ENCODE measurements around the gene HRAS. TPM values are rescaled to one million over a fixed set of nuclear protein-coding genes. Genes with fewer than 3 reads are reported as not detected.

The HRAS gene
- total RNA-seq, 1 donor from 2014 or later, result 63.2 TPM

GRCh38 chr11:559712-560304 lies 24.4 kb upstream of the HRAS start:
- H3K27me3 ChIP-seq (ENCODE audit: control insufficient read depth in 3 of 3, insufficient read depth in 3 of 3, low read length in 3 of 3), result peaks cover 22 to 38% (median 36%) of the 10 kb centered on the region in 3 donors
- no peak overlapping the region for H3K27ac ChIP-seq (ENCODE audit: low read depth, low read length)
- H3K4me3 ChIP-seq (ENCODE audit: low read length in 3 of 3), result peak overlapping the region in 1 of 3 donors; percentile 71
- H3K4me1 ChIP-seq (ENCODE audit: control insufficient read depth in 3 of 3, insufficient read depth in 3 of 3, low read length in 3 of 3), result peaks cover 12 to 17% (median 13%) of the 10 kb centered on the region in 3 donors
- no peaks in the 10 kb centered on the region for H3K36me3 ChIP-seq (ENCODE audit: control insufficient read depth in 3 of 3, insufficient read depth in 3 of 3, low read length in 3 of 3)
- peak overlapping the region in 2 of 3 donors; percentile 51 to 73 for H3K9ac ChIP-seq (ENCODE audit: low read depth in 1 of 3, low read length in 3 of 3)
- H3K9me3 ChIP-seq (ENCODE audit: control insufficient read depth in 3 of 3, low read length in 3 of 3), result no peaks in the 10 kb centered on the region

GRCh38 chr11:559020-559620 lies 23.7 kb upstream of the HRAS start:
- H3K27me3 ChIP-seq (ENCODE audit: control insufficient read depth in 3 of 3, insufficient read depth in 3 of 3, low read length in 3 of 3), result peaks cover 28 to 45% (median 43%) of the 10 kb centered on the region in 3 donors

GRCh38 chr11:558503-558902 lies 23.1 kb upstream of the HRAS start:
- Histone ChIP-seq H3K9me3 (ENCODE audit: control insufficient read depth in 3 of 3, low read length in 3 of 3) (no peaks in the 10 kb centered on the region), H3K9ac (ENCODE audit: low read depth in 1 of 3, low read length in 3 of 3) (no peak overlapping the region), H3K27me3 (ENCODE audit: control insufficient read depth in 3 of 3, insufficient read depth in 3 of 3, low read length in 3 of 3) (peaks cover 34 to 51% (median 49%) of the 10 kb centered on the region in 3 donors), H3K4me3 (ENCODE audit: low read length in 3 of 3) (no peak overlapping the region), H3K36me3 (ENCODE audit: control insufficient read depth in 3 of 3, insufficient read depth in 3 of 3, low read length in 3 of 3) (no peaks in the 10 kb centered on the region), H3K27ac (ENCODE audit: low read depth, low read length) (no peak overlapping the region), H3K4me1 (ENCODE audit: control insufficient read depth in 3 of 3, insufficient read depth in 3 of 3, low read length in 3 of 3) (peaks cover 12 to 23% (median 17%) of the 10 kb centered on the region in 3 donors)

More at GRCh38 chr11:559020-559620, 23.7 kb upstream of the HRAS start:
- H3K27ac ChIP-seq (ENCODE audit: low read depth, low read length), result no peak overlapping the region
- no peaks in the 10 kb centered on the region for H3K9me3 ChIP-seq (ENCODE audit: control insufficient read depth in 3 of 3, low read length in 3 of 3)
- no peak overlapping the region for H3K9ac ChIP-seq (ENCODE audit: low read depth in 1 of 3, low read length in 3 of 3)
- H3K4me1 ChIP-seq (ENCODE audit: control insufficient read depth in 3 of 3, insufficient read depth in 3 of 3, low read length in 3 of 3), result peaks cover 12 to 23% (median 17%) of the 10 kb centered on the region in 3 donors
- H3K36me3 ChIP-seq (ENCODE audit: control insufficient read depth in 3 of 3, insufficient read depth in 3 of 3, low read length in 3 of 3), result no peaks in the 10 kb centered on the region
- no peak overlapping the region for H3K4me3 ChIP-seq (ENCODE audit: low read length in 3 of 3)

- H3K27ac ChIP-seq (ENCODE audit: low read depth, low read length), result no peak overlapping the region
- H3K9ac ChIP-seq (ENCODE audit: low read depth in 1 of 3, low read length in 3 of 3), result no peak overlapping the region
- no peaks in the 10 kb centered on the region for H3K36me3 ChIP-seq (ENCODE audit: control insufficient read depth in 3 of 3, insufficient read depth in 3 of 3, low read length in 3 of 3)
- peaks cover 12 to 23% (median 17%) of the 10 kb centered on the region in 3 donors for H3K4me1 ChIP-seq (ENCODE audit: control insufficient read depth in 3 of 3, insufficient read depth in 3 of 3, low read length in 3 of 3)
- H3K27me3 ChIP-seq (ENCODE audit: control insufficient read depth in 3 of 3, insufficient read depth in 3 of 3, low read length in 3 of 3), result peaks cover 42 to 61% (median 58%) of the 10 kb centered on the region in 3 donors
- H3K9me3 ChIP-seq (ENCODE audit: control insufficient read depth in 3 of 3, low read length in 3 of 3), result no peaks in the 10 kb centered on the region
- no peak overlapping the region for H3K4me3 ChIP-seq (ENCODE audit: low read length in 3 of 3)
Observed at GRCh38 chr11:557328-558132, 22.2 kb upstream of the HRAS start.

- peaks cover 42 to 68% (median 66%) of the 10 kb centered on the region in 3 donors for H3K27me3 ChIP-seq (ENCODE audit: control insufficient read depth in 3 of 3, insufficient read depth in 3 of 3, low read length in 3 of 3)
- H3K27ac ChIP-seq (ENCODE audit: low read depth, low read length), result no peak overlapping the region
- peaks cover 12 to 20% (median 17%) of the 10 kb centered on the region in 3 donors for H3K4me1 ChIP-seq (ENCODE audit: control insufficient read depth in 3 of 3, insufficient read depth in 3 of 3, low read length in 3 of 3)
- no peak overlapping the region for H3K4me3 ChIP-seq (ENCODE audit: low read length in 3 of 3)
- H3K36me3 ChIP-seq (ENCODE audit: control insufficient read depth in 3 of 3, insufficient read depth in 3 of 3, low read length in 3 of 3), result no peaks in the 10 kb centered on the region
- no peaks in the 10 kb centered on the region for H3K9me3 ChIP-seq (ENCODE audit: control insufficient read depth in 3 of 3, low read length in 3 of 3)
- no peak overlapping the region for H3K9ac ChIP-seq (ENCODE audit: low read depth in 1 of 3, low read length in 3 of 3)
Observed at GRCh38 chr11:556662-557256, 21.4 kb upstream of the HRAS start.

GRCh38 chr11:555780-556661 lies 20.6 kb upstream of the HRAS start:
- Histone ChIP-seq H3K27me3 (ENCODE audit: control insufficient read depth in 3 of 3, insufficient read depth in 3 of 3, low read length in 3 of 3) (peaks cover 42 to 74% (median 66%) of the 10 kb centered on the region in 3 donors), H3K9ac (ENCODE audit: low read depth in 1 of 3, low read length in 3 of 3) (no peak overlapping the region), H3K4me1 (ENCODE audit: control insufficient read depth in 3 of 3, insufficient read depth in 3 of 3, low read length in 3 of 3) (peaks cover 5 to 13% (median 11%) of the 10 kb centered on the region in 3 donors), H3K27ac (ENCODE audit: low read depth, low read length) (no peak overlapping the region), H3K36me3 (ENCODE audit: control insufficient read depth in 3 of 3, insufficient read depth in 3 of 3, low read length in 3 of 3) (no peaks in the 10 kb centered on the region), H3K9me3 (ENCODE audit: control insufficient read depth in 3 of 3, low read length in 3 of 3) (no peaks in the 10 kb centered on the region), H3K4me3 (ENCODE audit: low read length in 3 of 3) (no peak overlapping the region)

DNA sequence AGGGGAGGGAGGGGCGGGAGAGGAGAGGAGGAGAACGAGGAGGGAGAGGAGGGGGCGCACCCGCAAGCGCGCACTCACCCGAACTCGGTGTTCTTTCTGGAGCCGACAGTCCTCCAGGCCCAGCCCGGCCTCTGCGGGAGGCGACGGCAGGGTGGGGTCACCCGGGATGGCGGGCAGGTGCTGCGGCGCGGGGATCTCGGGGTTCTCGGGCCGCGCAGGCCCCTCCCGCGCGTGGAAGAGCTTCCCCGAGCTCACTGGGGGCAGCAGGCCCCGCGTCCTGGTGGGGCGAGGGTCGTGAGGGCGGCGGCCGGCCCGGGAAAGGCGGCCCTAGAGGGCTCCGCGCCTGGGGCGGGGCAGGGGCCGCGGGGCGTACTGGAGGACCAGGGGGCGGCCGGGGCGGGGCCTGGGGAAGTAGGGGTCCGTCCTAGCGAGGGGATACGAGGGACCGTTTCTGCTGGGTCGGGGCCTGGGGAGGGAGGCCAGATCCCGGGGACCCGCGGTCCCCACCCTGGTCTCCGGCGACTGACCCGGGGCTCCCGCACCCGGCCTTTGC lies 19.9 kb upstream of the HRAS start:
- Histone ChIP-seq H3K9me3 (ENCODE audit: control insufficient read depth in 3 of 3, low read length in 3 of 3) (no peaks in the 10 kb centered on the region), H3K27ac (ENCODE audit: low read depth, low read length) (no peak overlapping the region), H3K4me3 (ENCODE audit: low read length in 3 of 3) (no peak overlapping the region), H3K36me3 (ENCODE audit: control insufficient read depth in 3 of 3, insufficient read depth in 3 of 3, low read length in 3 of 3) (no peaks in the 10 kb centered on the region), H3K4me1 (ENCODE audit: control insufficient read depth in 3 of 3, insufficient read depth in 3 of 3, low read length in 3 of 3) (peaks cover 3 to 11% (median 10%) of the 10 kb centered on the region in 3 donors), H3K27me3 (ENCODE audit: control insufficient read depth in 3 of 3, insufficient read depth in 3 of 3, low read length in 3 of 3) (peaks cover 46 to 79% (median 70%) of the 10 kb centered on the region in 3 donors), H3K9ac (ENCODE audit: low read depth in 1 of 3, low read length in 3 of 3) (no peak overlapping the region)

- H3K4me3 ChIP-seq (ENCODE audit: low read length in 3 of 3), result peak overlapping the region in 2 of 3 donors; percentile 6 to 32
- H3K4me1 ChIP-seq (ENCODE audit: control insufficient read depth in 3 of 3, insufficient read depth in 3 of 3, low read length in 3 of 3), result peaks cover 0 to 7% (median 7%) of the 10 kb centered on the region in 3 donors
- H3K36me3 ChIP-seq (ENCODE audit: control insufficient read depth in 3 of 3, insufficient read depth in 3 of 3, low read length in 3 of 3), result no peaks in the 10 kb centered on the region
- peak overlapping the region in 1 of 3 donors; percentile 3 for H3K9ac ChIP-seq (ENCODE audit: low read depth in 1 of 3, low read length in 3 of 3)
- peaks cover 46 to 83% (median 65%) of the 10 kb centered on the region in 3 donors for H3K27me3 ChIP-seq (ENCODE audit: control insufficient read depth in 3 of 3, insufficient read depth in 3 of 3, low read length in 3 of 3)
- H3K9me3 ChIP-seq (ENCODE audit: control insufficient read depth in 3 of 3, low read length in 3 of 3), result no peaks in the 10 kb centered on the region
- no peak overlapping the region for H3K27ac ChIP-seq (ENCODE audit: low read depth, low read length)
Observed at GRCh38 chr11:554428-555226, 19.3 kb upstream of the HRAS start.
